GM18907 (cell line): ENCODE data around the gene FXYD5.
"Not testable (repeated sequence)": the region's sequence is repeated elsewhere in the genome, so short reads cannot be mapped to it uniquely, and the experiment has no call there.

ENCODE experiments used
- ATAC-seq: cut with Tn5 transposase; IDR thresholded peaks from one replicate; pipeline ENCODE4 v1.9.1; 2021; ENCODE audit warnings: mild to moderate bottlenecking, moderate library complexity; ENCODE audit not compliant: unreplicated experiment

Gene FXYD5

DNA sequence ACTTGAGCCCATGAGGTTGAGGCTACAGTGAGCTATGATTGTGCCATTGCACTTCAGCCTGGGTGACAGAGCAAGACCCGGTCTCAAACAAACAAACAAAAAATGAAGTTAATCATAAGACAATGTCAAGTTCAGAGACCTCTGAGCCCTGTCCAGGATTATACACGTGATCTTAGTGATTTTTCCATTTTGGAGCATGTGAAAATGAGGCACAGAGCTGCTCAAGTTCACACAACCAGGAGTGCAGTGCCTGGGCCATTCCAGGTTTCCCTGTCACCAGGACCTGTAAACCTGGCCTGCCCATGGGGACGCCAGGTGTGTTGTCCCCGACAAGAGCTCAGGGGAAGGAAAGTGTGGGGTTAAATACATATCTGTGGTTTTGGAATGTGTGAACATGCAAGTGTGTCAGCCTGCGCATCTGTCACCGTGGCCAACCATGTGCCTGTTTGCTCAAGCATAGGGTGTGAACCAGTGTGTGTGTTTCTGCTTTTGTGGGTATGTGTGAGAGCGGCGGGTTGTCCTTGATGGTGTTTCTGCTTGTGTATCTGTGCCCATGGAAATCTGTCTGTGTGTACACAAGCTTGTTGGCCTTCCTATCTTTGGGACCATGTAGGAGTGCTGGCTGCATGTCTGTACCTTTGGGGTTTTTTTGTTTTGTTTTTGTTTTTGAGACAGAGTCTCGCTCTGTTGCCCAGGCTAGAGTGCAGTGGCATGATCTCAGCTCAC lies 17.4 kb upstream of the FXYD5 start:
- ATAC-seq, result no peak

GRCh38 chr19:35138305-35138892 lies 16.1 kb upstream of the FXYD5 start, which contains the start of gene FXYD1:
Gene FXYD1 (plus strand): TSS chr19:35138824. CDS start chr19:35140080, 1,256 bp downstream.
- no peak for ATAC-seq

DNA sequence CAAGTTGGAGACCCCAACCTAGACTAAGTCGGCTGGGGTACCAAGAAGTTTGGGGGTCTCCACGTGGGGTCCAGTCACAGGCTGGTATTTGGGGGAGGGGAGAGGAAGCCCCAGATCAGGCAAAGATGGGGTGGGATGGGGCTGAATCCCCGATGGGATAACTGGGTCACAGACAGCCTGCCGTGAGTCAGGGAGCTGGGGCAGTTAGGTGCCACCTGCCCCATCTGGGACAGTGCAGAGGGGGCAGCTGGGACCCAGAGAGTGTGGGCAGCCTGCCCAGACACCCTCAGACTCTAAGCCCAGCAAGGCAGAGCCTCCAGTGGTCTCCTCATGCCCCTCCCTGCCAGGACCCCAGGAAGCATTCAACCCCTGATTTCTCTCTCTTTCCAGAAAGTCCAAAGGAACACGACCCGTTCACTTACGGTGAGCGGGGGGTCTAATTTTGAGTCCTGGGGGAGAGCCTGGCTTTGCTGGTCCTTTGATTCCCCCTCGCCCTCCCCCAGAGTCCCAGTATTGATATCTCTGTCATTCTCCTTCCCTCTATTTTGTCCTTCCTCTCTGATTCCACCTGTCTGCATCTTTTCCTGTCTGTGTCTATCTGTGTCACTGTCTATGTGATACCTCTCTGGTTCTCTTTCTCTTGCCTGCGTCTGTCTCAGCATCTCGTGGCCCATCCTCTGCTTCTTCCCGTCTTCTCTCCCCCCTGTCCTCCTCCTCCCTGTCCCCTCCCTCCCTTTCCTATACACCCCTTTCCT lies 14.2 kb upstream of the FXYD5 start:
- ATAC-seq, result no peak

- ATAC-seq, result peak; percentile 65
These were observed 13.3 kb upstream of the FXYD5 start for GRCh38 chr19:35140962-35141836.

GRCh38 chr19:35141837-35142605 lies 12.5 kb upstream of the FXYD5 start:
- ATAC-seq, result no peak

GRCh38 chr19:35142606-35143230 lies 11.8 kb upstream of the FXYD5 start:
- no peak for ATAC-seq

GRCh38 chr19:35143231-35143715 lies 11.3 kb upstream of the FXYD5 start, which contains the start of gene FXYD7:
Gene FXYD7 (plus strand): TSS chr19:35143255. CDS start chr19:35143334, 79 bp downstream.
- ATAC-seq, result no peak

DNA sequence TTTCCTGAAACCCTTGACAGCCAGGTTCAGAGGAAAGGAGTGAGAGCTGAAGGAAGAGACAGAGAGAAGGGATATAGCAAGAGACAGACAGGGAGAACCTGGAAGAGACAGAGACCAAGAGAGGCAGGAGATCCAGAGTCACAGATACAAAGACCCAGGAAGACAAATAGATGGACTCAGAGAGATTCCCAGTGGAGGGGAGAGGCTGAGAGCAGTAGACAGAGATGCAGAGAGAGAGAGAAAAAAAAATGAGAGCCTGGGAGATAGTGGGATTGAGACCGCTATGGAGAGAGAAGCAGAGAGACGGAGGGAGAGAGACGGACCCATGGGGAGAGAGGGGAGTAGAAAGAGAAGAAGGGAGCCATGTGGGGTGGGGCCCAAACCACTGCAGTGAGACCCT lies 10.7 kb upstream of the FXYD5 start:
- no peak for ATAC-seq

GRCh38 chr19:35144259-35144599 lies 10.3 kb upstream of the FXYD5 start:
- no peak for ATAC-seq

GRCh38 chr19:35144600-35145436 lies 9.7 kb upstream of the FXYD5 start:
- no peak for ATAC-seq

DNA sequence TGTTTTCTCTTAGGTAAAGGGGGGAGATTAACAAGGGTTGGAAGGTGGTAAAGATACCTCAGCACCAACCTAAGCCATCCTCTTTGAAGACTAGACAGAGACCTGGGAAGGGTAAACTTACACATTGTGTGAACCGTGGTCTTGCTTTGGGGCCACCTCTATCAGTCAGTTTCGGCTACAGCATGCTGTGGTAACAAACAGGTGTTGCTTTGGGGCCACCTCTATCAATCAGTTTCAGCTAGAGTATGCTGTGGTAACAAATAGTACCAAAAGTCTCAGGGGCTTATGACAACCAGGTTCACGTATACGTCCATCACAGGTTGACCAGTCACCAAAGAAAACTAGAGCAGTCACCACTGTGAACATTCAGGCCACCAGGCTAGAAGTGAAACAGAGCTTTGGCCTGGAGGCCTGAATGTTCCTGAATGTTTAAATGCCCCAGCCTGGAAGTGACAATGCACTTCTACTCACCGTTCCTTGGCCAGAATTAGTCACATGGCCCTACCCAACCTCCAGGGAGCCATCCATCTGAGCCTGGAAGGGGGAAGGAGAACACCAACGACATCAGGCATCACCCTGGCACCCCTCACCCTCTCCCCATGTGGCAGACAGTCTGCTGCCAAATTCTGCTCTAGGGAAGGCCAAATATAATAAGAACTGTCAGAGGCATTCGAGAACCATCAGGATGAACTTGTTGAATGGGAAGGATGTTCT lies 7.6 kb upstream of the FXYD5 start:
- ATAC-seq, result no peak

- ATAC-seq, result no peak
These were observed 5.1 kb upstream of the FXYD5 start for GRCh38 chr19:35149463-35149862.

- no peak for ATAC-seq
These were observed 4.1 kb upstream of the FXYD5 start for GRCh38 chr19:35150445-35150844.

- ATAC-seq, result no peak
These were observed 3.1 kb upstream of the FXYD5 start for GRCh38 chr19:35151273-35152065.

DNA sequence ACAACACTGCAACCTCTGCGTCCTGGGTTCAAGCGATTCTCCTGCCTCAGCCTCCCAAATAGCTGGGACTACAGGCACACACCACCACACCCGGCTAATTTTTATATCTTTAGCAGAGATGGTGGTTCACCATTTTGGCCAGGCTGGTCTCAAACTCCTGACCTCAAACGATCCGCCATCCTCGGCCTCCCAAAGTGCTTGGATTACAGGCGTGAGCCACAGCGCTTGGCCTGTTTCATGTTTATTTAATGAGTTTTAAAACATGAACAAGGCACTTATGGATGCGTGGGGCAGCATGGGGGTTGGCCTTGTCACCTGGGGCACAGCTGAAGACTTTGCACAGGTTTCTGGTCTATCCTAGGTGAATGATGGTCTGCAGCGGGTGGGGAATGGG lies 1.4 kb upstream of the FXYD5 start:
- ATAC-seq, result not testable (repeated sequence)

DNA sequence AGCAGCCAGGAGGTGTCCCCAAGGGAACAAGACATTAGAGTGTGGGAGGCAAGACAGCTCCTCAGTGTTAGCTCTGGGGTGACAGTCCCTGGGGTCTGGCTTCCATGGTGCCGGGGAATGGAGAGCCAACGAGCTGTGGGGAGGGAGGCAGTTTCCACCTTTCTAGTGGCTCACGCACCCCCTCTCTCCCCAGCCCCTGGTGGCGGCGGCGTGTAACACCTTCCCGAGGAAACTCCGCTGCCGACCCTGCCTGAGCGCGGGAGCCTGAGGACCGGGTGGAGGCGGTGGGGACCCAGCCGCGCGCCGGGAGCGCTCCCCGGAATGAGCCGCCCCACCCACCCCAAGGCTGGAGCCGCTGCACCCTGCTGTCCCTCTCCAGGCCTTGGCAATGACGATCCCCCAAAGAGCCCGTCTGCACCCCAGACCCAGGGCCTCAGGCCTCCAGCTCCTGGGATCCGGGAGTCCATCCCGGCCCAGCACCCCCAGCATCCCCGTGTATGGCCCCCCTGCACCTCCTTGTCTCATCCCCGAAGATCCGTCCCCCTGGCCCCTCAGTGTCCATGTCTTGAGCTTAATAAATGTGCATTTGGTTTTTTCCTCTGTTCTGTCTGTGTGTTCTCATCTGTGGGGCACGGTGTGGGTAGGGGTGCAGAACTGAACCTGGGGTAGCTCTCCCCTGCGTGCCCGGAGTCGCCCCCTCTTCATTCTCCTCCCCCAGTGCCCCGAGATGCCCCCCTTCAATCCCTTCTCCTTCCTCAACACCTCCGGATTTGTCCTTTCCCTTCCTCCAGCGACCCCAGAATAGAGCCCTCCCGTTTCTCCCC lies 622 bp upstream of the FXYD5 start:
- no peak for ATAC-seq
